HepG2 (cell line): ENCODE measurements around the gene ASPHD1. TPM values are rescaled to one million over a fixed set of nuclear protein-coding genes. Genes with fewer than 3 reads are reported as not detected.

Experiments
- ARNT ChIP-seq: fragments of 450-650 bp; IDR thresholded peaks from 2 replicates; pipeline ENCODE4 v1.6.1; 2017
- EP300 ChIP-seq, 3 experiments: sonication (generic) in 1 of 3; formaldehyde crosslinking in 1 of 3; IDR thresholded peaks; 2 replicates each; pipeline versions ENCODE4 v1.5.1 to v1.6.1; 2011 to 2020; ENCODE audit warnings: low read depth in 2 of 3, low read length in 2 of 3, borderline replicate concordance in 1 of 3, improper control_type of control experiment in 1 of 3, mild to moderate bottlenecking in 1 of 3, missing genetic modification reagents in 1 of 3, moderate library complexity in 1 of 3
- FOXC1 ChIP-seq: sonication (generic); formaldehyde crosslinking; IDR thresholded peaks from 2 replicates; pipeline ENCODE4 v1.8.0; 2022; ENCODE audit warnings: mild to moderate bottlenecking, missing genetic modification reagents, borderline replicate concordance
- GATAD1 ChIP-seq: IDR thresholded peaks from 2 replicates; pipeline ENCODE4 v1.6.1; 2016; ENCODE audit warnings: missing genetic modification reagents, missing compliant biosample characterization
- HCFC1 ChIP-seq: fragments of 150-350 bp; IDR thresholded peaks from 2 replicates; pipeline ENCODE4 v1.6.1; 2014; ENCODE audit warnings: low read depth, low read length
- KDM3A ChIP-seq: IDR thresholded peaks from 2 replicates; pipeline ENCODE4 v1.6.1; 2018; ENCODE audit warnings: low read depth, missing compliant biosample characterization
- SMARCE1 ChIP-seq: fragments of 450-650 bp; IDR thresholded peaks from 2 replicates; pipeline ENCODE4 v1.6.1; 2017; ENCODE audit warnings: borderline replicate concordance
- SP2 ChIP-seq: sonication (generic); formaldehyde crosslinking; IDR thresholded peaks from 2 replicates; pipeline ENCODE4 v1.5.1; 2020; ENCODE audit warnings: mild to moderate bottlenecking, missing genetic modification reagents
- SRY ChIP-seq: sonication (generic); formaldehyde crosslinking; IDR thresholded peaks from 2 replicates; pipeline ENCODE4 v1.8.0; 2022; ENCODE audit warnings: mild to moderate bottlenecking, missing genetic modification reagents
- ZBTB1 ChIP-seq: sonication (generic); formaldehyde crosslinking; IDR thresholded peaks from 2 replicates; pipeline ENCODE4 v1.4.0; 2020; ENCODE audit warnings: missing genetic modification reagents, borderline replicate concordance
- ZFP36L2 ChIP-seq: sonication (generic); formaldehyde crosslinking; IDR thresholded peaks from 2 replicates; pipeline ENCODE4 v1.4.0; 2020; ENCODE audit warnings: missing genetic modification reagents
- ZFP62 ChIP-seq: sonication (generic); formaldehyde crosslinking; IDR thresholded peaks from 2 replicates; pipeline ENCODE4 v1.4.0; 2020; ENCODE audit warnings: missing genetic modification reagents
- ZKSCAN5 ChIP-seq: sonication (generic); formaldehyde crosslinking; IDR thresholded peaks from 2 replicates; pipeline ENCODE4 v1.5.1; 2020; ENCODE audit warnings: mild to moderate bottlenecking, missing genetic modification reagents
- ZMYM4 ChIP-seq: sonication (generic); formaldehyde crosslinking; IDR thresholded peaks from 2 replicates; pipeline ENCODE4 v1.8.1; 2023; ENCODE audit warnings: mild to moderate bottlenecking, missing genetic modification reagents
- ZNF12 ChIP-seq: sonication (generic); formaldehyde crosslinking; IDR thresholded peaks from 2 replicates; pipeline ENCODE4 v1.5.0; 2020; ENCODE audit warnings: missing genetic modification reagents
- ZNF160 ChIP-seq: sonication (generic); formaldehyde crosslinking; IDR thresholded peaks from 2 replicates; pipeline ENCODE4 v1.8.0; 2022; ENCODE audit warnings: mild to moderate bottlenecking, inconsistent platforms, missing genetic modification reagents
- ZNF557 ChIP-seq: sonication (generic); formaldehyde crosslinking; IDR thresholded peaks from 2 replicates; pipeline ENCODE4 v1.4.0; 2020; ENCODE audit warnings: missing genetic modification reagents
- ZNF816 ChIP-seq: sonication (generic); formaldehyde crosslinking; IDR thresholded peaks from 2 replicates; pipeline ENCODE4 v1.8.0; 2022; ENCODE audit warnings: missing genetic modification reagents, mild to moderate bottlenecking, borderline replicate concordance
- polyA plus RNA-seq, 8 experiments: library from polyadenylated mRNA; depleted of rRNA in 3 of 8; stranded (reverse) in 7 of 8; unstranded in 1 of 8; fragments of >200 nt; fragmentation: Illumina TruSeq in 4 of 8; extraction: Trizol in 4 of 8; gene quantifications; 2 replicates each; pipeline versions ENCODE4 v1.2.1 to v1.2.3, GENCODE V29; 2011 to 2016; ENCODE audit warnings: low read depth in 4 of 8, missing spikeins in 1 of 8, mixed read lengths in 1 of 8; ENCODE audit not compliant: insufficient read depth in 1 of 8
- total RNA-seq, 5 experiments: library from RNA; depleted of rRNA; stranded (reverse); fragments of >200 nt; fragmentation: Illumina TruSeq; extraction: Trizol; gene quantifications; 2 replicates each; pipeline ENCODE4 v1.2.3, GENCODE V29; 2016; ENCODE audit warnings: low read depth in 1 of 5
- TF ChIP-seq, protein P1 (sequence below): sonication (generic); formaldehyde crosslinking; IDR thresholded peaks from 2 replicates; pipeline ENCODE4 v1.4.0; 2020; ENCODE audit warnings: missing genetic modification reagents, borderline replicate concordance
- TF ChIP-seq, protein P2 (sequence below): sonication (generic); formaldehyde crosslinking; IDR thresholded peaks from 2 replicates; pipeline ENCODE4 v1.5.1; 2020; ENCODE audit warnings: missing genetic modification reagents, mild to moderate bottlenecking, borderline replicate concordance
- TF ChIP-seq, protein P3 (sequence below): sonication (generic); formaldehyde crosslinking; IDR thresholded peaks from 2 replicates; pipeline ENCODE4 v1.4.0; 2020; ENCODE audit warnings: missing genetic modification reagents, mild to moderate bottlenecking, borderline replicate concordance

ASPHD1 gene
- total and polyA plus RNA-seq, 2 of the 13 experiments (the other 11 are each of a cell fraction or from before 2014, with no cell fraction given), result 13.1 to 19.7 TPM

DNA sequence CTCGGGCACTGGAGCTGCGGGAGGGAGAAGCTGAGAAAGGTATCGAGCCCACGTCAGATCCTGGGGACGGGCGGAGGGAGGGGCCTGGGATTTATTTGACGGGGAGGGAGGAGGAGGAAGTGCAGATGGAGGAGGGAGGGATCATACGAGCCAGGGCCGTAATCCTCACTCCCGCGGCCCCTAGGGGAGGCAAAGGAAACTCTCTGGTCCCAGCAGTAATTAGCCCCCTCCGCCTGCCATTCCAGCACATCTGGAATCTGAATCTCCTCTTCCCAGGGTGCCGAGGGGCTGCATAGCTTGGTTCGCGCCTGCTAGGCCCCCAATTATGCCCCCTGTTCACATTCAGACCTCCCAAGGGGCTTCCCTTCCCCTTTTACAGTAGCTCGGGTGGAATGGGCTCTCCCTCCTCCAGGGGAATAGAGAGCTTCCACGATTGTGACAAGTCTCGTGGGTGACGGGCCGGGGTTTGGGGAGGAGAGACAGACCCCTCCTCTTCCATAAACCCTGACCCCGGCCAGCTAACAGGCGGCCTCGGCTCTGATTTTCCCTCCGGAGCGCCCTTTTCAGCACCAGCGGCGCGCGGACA is 679 bp upstream of the ASPHD1 start, which contains the start of gene SEZ6L2 (continued):
- TF ChIP-seq, protein P1, sequence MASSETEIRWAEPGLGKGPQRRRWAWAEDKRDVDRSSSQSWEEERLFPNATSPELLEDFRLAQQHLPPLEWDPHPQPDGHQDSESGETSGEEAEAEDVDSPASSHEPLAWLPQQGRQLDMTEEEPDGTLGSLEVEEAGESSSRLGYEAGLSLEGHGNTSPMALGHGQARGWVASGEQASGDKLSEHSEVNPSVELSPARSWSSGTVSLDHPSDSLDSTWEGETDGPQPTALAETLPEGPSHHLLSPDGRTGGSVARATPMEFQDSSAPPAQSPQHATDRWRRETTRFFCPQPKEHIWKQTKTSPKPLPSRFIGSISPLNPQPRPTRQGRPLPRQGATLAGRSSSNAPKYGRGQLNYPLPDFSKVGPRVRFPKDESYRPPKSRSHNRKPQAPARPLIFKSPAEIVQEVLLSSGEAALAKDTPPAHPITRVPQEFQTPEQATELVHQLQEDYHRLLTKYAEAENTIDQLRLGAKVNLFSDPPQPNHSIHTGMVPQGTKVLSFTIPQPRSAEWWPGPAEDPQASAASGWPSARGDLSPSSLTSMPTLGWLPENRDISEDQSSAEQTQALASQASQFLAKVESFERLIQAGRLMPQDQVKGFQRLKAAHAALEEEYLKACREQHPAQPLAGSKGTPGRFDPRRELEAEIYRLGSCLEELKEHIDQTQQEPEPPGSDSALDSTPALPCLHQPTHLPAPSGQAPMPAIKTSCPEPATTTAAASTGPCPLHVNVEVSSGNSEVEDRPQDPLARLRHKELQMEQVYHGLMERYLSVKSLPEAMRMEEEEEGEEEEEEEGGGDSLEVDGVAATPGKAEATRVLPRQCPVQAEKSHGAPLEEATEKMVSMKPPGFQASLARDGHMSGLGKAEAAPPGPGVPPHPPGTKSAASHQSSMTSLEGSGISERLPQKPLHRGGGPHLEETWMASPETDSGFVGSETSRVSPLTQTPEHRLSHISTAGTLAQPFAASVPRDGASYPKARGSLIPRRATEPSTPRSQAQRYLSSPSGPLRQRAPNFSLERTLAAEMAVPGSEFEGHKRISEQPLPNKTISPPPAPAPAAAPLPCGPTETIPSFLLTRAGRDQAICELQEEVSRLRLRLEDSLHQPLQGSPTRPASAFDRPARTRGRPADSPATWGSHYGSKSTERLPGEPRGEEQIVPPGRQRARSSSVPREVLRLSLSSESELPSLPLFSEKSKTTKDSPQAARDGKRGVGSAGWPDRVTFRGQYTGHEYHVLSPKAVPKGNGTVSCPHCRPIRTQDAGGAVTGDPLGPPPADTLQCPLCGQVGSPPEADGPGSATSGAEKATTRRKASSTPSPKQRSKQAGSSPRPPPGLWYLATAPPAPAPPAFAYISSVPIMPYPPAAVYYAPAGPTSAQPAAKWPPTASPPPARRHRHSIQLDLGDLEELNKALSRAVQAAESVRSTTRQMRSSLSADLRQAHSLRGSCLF (CRISPR knock-in tag), result peak; percentile 93
- TF ChIP-seq ZNF816 (no peak), ARNT (no peak), ZMYM4 (CRISPR knock-in tag) (no peak; the same call in 1 of the 2 replicates), ZFP62 (CRISPR knock-in tag) (no peak), ZNF160 (CRISPR knock-in tag) (peak; percentile 86), SMARCE1 (no peak), SP2 (CRISPR knock-in tag) (no peak), FOXC1 (peak; percentile 97), ZKSCAN5 (CRISPR knock-in tag) (no peak), ZNF12 (CRISPR knock-in tag) (no peak; the same call in 1 of the 2 replicates), ZNF557 (CRISPR knock-in tag) (peak; percentile 95; the same call in 1 of the 2 replicates), KDM3A (CRISPR knock-in tag) (no peak), SRY (CRISPR knock-in tag) (no peak), ZFP36L2 (0 out of 2 replicates have a peak, but pooled peaks have one; percentile 68), GATAD1 (CRISPR knock-in tag) (peak; percentile 52; the same call in 1 of the 2 replicates), EP300 (IDR thresholded peaks at IDR 0.05; ENCODE audit: low read depth in 2 of 2, low read length in 2 of 2) (no peak), EP300 (CRISPR knock-in tag; IDR thresholded peaks at IDR 0.05; ENCODE audit: borderline replicate concordance) (0 out of 2 replicates have a peak, but pooled peaks have one; percentile 30), ZBTB1 (peak; percentile 65; the same call in 1 of the 2 replicates), HCFC1 (no peak)
- TF ChIP-seq, protein P2, sequence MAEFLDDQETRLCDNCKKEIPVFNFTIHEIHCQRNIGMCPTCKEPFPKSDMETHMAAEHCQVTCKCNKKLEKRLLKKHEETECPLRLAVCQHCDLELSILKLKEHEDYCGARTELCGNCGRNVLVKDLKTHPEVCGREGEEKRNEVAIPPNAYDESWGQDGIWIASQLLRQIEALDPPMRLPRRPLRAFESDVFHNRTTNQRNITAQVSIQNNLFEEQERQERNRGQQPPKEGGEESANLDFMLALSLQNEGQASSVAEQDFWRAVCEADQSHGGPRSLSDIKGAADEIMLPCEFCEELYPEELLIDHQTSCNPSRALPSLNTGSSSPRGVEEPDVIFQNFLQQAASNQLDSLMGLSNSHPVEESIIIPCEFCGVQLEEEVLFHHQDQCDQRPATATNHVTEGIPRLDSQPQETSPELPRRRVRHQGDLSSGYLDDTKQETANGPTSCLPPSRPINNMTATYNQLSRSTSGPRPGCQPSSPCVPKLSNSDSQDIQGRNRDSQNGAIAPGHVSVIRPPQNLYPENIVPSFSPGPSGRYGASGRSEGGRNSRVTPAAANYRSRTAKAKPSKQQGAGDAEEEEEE (CRISPR knock-in tag), result no peak
- TF ChIP-seq, protein P3, sequence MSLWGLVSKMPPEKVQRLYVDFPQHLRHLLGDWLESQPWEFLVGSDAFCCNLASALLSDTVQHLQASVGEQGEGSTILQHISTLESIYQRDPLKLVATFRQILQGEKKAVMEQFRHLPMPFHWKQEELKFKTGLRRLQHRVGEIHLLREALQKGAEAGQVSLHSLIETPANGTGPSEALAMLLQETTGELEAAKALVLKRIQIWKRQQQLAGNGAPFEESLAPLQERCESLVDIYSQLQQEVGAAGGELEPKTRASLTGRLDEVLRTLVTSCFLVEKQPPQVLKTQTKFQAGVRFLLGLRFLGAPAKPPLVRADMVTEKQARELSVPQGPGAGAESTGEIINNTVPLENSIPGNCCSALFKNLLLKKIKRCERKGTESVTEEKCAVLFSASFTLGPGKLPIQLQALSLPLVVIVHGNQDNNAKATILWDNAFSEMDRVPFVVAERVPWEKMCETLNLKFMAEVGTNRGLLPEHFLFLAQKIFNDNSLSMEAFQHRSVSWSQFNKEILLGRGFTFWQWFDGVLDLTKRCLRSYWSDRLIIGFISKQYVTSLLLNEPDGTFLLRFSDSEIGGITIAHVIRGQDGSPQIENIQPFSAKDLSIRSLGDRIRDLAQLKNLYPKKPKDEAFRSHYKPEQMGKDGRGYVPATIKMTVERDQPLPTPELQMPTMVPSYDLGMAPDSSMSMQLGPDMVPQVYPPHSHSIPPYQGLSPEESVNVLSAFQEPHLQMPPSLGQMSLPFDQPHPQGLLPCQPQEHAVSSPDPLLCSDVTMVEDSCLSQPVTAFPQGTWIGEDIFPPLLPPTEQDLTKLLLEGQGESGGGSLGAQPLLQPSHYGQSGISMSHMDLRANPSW (CRISPR knock-in tag), result peak; percentile 84; the same call in 1 of the 2 replicates
